HL-60 (cell line): Measurements from ENCODE around the gene ST6GALNAC1.

Experiments
- DNase-seq, 2 experiments: peaks; one replicate each; pipeline ENCODE4 v3.0.0-alpha.2; 2010 to 2020; ENCODE audit warnings: low read depth in 1 of 2, low spot score in 1 of 2
- H3K27ac ChIP-seq: fragments of 250-450 bp; sonication (Bioruptor Pico); replicated peaks from 2 replicates; pipeline ENCODE4 v1.5.1; 2020; ENCODE audit warnings: mild to moderate bottlenecking, moderate library complexity
- H3K27me3 ChIP-seq: fragments of 250-450 bp; sonication (Bioruptor Pico); 2 replicates; pipeline ENCODE4 v1.5.1; 2021; ENCODE audit warnings: mild to moderate bottlenecking, moderate library complexity; ENCODE audit not compliant: insufficient read depth, poor library complexity, severe bottlenecking
- H3K4me3 ChIP-seq: replicated peaks from 2 replicates; pipeline ENCODE4 v1.5.1; 2011; ENCODE audit warnings: mild to moderate bottlenecking, control low read depth, low read length; ENCODE audit not compliant: insufficient read depth
- GABPA ChIP-seq: IDR thresholded peaks from 2 replicates; pipeline ENCODE4 v1.6.1; 2012; ENCODE audit warnings: low read depth
- POLR2AphosphoS5 ChIP-seq: IDR thresholded peaks from 2 replicates; pipeline ENCODE4 v1.6.1; 2012; ENCODE audit warnings: low read depth
- SPI1 ChIP-seq: IDR thresholded peaks from 2 replicates; pipeline ENCODE4 v1.6.1; 2012; ENCODE audit warnings: low read depth, mild to moderate bottlenecking, borderline replicate concordance
- TF ChIP-seq, protein P1 (sequence below): IDR thresholded peaks from one replicate; pipeline ENCODE4 v1.5.1; 2011; ENCODE audit warnings: low read length, control low read depth, inconsistent platforms; ENCODE audit not compliant: insufficient read depth
- TF ChIP-seq, protein P2 (sequence below): IDR thresholded peaks from 2 replicates; pipeline ENCODE4 v1.6.1; 2012; ENCODE audit warnings: low read depth; ENCODE audit not compliant: insufficient replicate concordance

ST6GALNAC1 gene

DNA sequence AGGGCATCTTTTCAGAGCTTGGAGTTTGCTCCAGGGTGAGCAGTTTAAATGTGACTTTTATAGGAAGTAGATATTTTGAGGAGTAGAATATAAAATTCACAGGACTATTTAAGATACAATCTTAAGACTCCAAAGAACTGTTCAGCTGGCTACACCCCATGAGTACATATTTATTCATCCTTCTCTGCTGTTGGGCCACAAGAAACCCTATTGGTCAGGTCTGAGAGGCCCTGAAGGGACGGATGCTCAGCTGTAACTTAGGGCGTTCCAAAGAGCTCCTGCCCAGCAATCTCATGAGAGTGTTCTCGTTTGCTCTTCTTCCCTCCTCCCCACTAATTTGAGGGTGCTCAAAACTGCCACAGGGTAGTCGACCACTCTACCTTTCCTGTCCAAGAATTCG, 65.2 kb downstream of the ST6GALNAC1 start:
- TF ChIP-seq POLR2AphosphoS5 (no peak), GABPA (no peak), SPI1 (no peak)
- TF ChIP-seq, protein P1, sequence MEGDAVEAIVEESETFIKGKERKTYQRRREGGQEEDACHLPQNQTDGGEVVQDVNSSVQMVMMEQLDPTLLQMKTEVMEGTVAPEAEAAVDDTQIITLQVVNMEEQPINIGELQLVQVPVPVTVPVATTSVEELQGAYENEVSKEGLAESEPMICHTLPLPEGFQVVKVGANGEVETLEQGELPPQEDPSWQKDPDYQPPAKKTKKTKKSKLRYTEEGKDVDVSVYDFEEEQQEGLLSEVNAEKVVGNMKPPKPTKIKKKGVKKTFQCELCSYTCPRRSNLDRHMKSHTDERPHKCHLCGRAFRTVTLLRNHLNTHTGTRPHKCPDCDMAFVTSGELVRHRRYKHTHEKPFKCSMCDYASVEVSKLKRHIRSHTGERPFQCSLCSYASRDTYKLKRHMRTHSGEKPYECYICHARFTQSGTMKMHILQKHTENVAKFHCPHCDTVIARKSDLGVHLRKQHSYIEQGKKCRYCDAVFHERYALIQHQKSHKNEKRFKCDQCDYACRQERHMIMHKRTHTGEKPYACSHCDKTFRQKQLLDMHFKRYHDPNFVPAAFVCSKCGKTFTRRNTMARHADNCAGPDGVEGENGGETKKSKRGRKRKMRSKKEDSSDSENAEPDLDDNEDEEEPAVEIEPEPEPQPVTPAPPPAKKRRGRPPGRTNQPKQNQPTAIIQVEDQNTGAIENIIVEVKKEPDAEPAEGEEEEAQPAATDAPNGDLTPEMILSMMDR, result no peak
- TF ChIP-seq, protein P2, sequence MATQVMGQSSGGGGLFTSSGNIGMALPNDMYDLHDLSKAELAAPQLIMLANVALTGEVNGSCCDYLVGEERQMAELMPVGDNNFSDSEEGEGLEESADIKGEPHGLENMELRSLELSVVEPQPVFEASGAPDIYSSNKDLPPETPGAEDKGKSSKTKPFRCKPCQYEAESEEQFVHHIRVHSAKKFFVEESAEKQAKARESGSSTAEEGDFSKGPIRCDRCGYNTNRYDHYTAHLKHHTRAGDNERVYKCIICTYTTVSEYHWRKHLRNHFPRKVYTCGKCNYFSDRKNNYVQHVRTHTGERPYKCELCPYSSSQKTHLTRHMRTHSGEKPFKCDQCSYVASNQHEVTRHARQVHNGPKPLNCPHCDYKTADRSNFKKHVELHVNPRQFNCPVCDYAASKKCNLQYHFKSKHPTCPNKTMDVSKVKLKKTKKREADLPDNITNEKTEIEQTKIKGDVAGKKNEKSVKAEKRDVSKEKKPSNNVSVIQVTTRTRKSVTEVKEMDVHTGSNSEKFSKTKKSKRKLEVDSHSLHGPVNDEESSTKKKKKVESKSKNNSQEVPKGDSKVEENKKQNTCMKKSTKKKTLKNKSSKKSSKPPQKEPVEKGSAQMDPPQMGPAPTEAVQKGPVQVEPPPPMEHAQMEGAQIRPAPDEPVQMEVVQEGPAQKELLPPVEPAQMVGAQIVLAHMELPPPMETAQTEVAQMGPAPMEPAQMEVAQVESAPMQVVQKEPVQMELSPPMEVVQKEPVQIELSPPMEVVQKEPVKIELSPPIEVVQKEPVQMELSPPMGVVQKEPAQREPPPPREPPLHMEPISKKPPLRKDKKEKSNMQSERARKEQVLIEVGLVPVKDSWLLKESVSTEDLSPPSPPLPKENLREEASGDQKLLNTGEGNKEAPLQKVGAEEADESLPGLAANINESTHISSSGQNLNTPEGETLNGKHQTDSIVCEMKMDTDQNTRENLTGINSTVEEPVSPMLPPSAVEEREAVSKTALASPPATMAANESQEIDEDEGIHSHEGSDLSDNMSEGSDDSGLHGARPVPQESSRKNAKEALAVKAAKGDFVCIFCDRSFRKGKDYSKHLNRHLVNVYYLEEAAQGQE, result no peak
- no peak overlapping the region for H3K27ac ChIP-seq

DNA sequence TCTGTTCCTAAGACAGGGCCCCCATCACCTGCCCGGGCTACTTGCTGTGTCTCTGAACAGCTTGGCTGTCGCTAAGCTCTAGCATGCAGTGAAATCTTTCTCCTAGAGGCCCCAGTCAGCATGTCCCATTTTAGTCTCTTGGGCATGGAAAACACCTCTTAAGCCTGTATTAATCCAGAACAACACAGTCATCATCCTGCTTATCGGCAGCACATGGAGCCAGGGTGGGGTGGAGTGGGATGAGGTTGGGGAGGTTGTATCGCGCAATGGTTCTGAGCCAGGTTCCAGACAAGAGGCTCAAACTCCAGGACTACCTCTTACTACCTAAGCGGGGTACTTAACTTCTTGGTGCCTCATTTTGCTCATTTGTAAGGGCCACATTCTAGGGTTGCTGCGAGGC, 65.7 kb downstream of the ST6GALNAC1 start:
- DNase-seq, result no peak
- TF ChIP-seq GABPA, result no peak
- no peak for TF ChIP-seq SPI1
- TF ChIP-seq, protein P2, result no peak
- no peak for TF ChIP-seq POLR2AphosphoS5
- TF ChIP-seq, protein P1, result no peak
- H3K4me3 ChIP-seq, result no peak overlapping the region
- no peak overlapping the region for H3K27ac ChIP-seq
- H3K27me3 ChIP-seq, result no peaks in the 10 kb centered on the region

More for the DNA sequence above, 65.2 kb downstream of the ST6GALNAC1 start:
- no peak for DNase-seq
- Histone ChIP-seq H3K27me3 (no peaks in the 10 kb centered on the region), H3K4me3 (no peak overlapping the region)

DNA sequence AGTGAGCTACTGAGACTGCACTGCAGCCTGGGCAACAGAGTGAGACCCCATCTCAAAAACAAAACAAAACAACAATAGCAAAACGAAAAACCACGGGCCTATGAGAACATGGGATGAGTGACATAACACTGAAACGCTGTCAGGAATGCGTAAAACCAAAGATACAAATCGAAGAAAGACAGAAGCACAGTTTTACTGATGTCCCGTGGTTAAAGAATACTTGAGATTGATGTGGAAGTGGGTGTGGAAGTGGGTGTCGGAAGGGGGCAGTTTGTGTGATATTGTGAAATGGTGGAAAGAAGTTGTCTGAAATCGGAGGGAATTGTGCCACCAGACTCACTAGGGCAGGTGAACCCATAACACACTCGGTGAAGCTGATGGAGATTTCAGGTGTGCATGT, 67.4 kb downstream of the ST6GALNAC1 start:
- no peak overlapping the region for H3K4me3 ChIP-seq
- no peak for DNase-seq
- no peak for TF ChIP-seq POLR2AphosphoS5
- TF ChIP-seq SPI1, result no peak
- TF ChIP-seq, protein P1, result no peak
- TF ChIP-seq GABPA, result no peak
- TF ChIP-seq, protein P2, result no peak
- no peaks in the 10 kb centered on the region for H3K27me3 ChIP-seq
- H3K27ac ChIP-seq, result no peak overlapping the region
